Kidney tubule cell (primary cell): Measurements from ENCODE around the gene PIGH.
"Not testable (repeated sequence)": the region's sequence is repeated elsewhere in the genome, so short reads cannot be mapped to it uniquely, and the experiment has no call there.

Experiments used
- DNase-seq: peaks from one replicate; pipeline ENCODE4 v3.0.0-alpha.2; 2018; ENCODE audit warnings: low spot score

PIGH gene

GRCh38 chr14:67551123-67551522 is 48.9 kb downstream of the PIGH start:
- no peak for DNase-seq

- DNase-seq: no peak
Measured at GRCh38 chr14:67549734-67550133, 50.3 kb downstream of the PIGH start.

- DNase-seq: no peak
Measured at GRCh38 chr14:67547224-67547780, 52.8 kb downstream of the PIGH start.

GRCh38 chr14:67544590-67544989 is 55.5 kb downstream of the PIGH start:
- no peak for DNase-seq

DNA sequence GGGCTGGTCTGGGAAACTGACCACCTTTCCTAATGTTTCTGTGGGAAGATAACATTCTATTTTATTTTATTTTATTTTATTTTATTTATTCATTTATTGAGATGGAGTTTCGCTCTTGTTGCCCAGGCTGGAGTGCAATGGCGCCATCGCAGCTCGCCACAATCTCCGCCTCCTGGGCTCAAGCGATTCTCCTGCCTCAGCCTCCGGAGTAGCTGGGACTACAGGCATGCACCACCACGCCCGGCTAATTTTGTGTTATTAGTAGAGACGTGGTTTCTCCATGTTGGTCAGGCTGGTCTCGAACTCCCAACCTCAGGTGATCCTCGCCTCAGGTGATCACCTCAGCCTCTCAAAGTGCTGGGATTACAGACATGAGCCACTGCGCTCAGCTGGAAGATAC is 57.4 kb downstream of the PIGH start:
- DNase-seq: not testable (repeated sequence)

DNA sequence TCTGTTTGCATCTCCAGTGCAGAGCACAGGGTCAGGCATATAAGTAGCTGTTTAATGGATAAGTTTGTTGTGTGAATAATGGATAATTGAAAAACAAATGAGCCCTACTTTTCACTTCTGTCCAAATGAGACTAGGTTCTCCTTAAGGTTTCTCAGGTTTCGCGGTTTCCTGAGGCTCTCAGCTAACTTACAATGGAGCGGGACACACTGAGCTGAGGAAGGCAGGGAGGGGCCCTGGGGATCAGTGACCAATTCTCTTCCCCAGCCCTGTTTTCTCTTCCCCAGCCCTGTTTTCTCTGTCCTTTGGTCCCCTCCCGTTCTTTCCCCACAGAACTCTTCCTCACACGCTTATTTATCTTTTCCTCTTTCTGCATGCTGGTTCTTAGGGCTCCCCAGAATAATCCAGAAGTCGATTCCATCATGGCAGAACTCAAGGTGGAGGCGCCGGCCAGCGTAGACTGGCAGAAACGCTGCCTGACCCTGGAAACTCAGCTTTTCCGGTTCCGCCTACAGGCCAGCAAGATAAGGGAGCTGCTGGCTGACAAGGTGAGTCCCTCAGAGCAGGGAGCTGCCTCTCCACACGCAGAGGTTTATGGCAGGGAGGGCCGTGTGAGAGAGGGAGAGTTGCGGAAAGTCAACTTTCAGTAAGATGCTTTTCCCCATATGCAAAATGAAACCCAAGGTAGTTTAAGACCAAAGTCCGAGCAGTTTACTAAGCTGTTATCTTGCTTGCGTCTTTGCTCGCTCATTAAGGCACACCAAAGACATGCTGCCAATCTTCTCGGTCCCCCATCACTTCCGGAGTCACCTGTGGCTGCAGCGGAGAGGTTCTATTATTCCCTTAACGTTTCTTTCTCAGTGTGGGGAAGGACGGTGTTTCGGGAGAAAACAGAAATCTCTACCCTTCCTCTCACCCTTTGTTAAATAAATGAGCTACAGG is 58.4 kb downstream of the PIGH start:
- no peak for DNase-seq
